CD4-positive, alpha-beta T cell treated with Interleukin-4 for 4 hours (primary cell): Measurements from ENCODE around the gene OR2Z1.

Source experiments
- DNase-seq: peaks from one replicate; pipeline ENCODE4 v3.0.0-alpha.2; 2020

Gene OR2Z1

GRCh38 chr19:8721334-8721733 is at the start of gene OR2Z1:
TSS of gene OR2Z1 (plus strand) at chr19:8721634. CDS start at chr19:8731029, 9,395 bp downstream.
- DNase-seq, result no peak

GRCh38 chr19:8673276-8673891 is 48.0 kb upstream of the OR2Z1 start:
- DNase-seq, result no peak

- no peak for DNase-seq
These were observed 46.4 kb upstream of the OR2Z1 start for GRCh38 chr19:8675066-8675465.

- no peak for DNase-seq
These were observed 43.1 kb upstream of the OR2Z1 start for GRCh38 chr19:8678244-8678807.

GRCh38 chr19:8680676-8681344 is 40.6 kb upstream of the OR2Z1 start:
- no peak for DNase-seq

- DNase-seq, result no peak
These were observed 39.9 kb upstream of the OR2Z1 start for GRCh38 chr19:8681345-8682029.

- no peak for DNase-seq
These were observed 39.0 kb upstream of the OR2Z1 start for GRCh38 chr19:8682472-8682871.

- DNase-seq, result no peak
These were observed 38.5 kb upstream of the OR2Z1 start for GRCh38 chr19:8682931-8683330.

GRCh38 chr19:8684001-8684902 is 37.2 kb upstream of the OR2Z1 start:
- no peak for DNase-seq

- no peak for DNase-seq
These were observed 34.9 kb upstream of the OR2Z1 start for GRCh38 chr19:8686549-8686948.

- no peak for DNase-seq
These were observed 32.5 kb upstream of the OR2Z1 start for GRCh38 chr19:8688930-8689329.

- DNase-seq, result no peak
These were observed 30.5 kb upstream of the OR2Z1 start for GRCh38 chr19:8690753-8691539.

- DNase-seq, result no peak
These were observed 25.9 kb upstream of the OR2Z1 start for GRCh38 chr19:8695501-8695900.

- no peak for DNase-seq
These were observed 25.5 kb upstream of the OR2Z1 start for GRCh38 chr19:8695911-8696310.

- no peak for DNase-seq
These were observed 24.4 kb upstream of the OR2Z1 start for GRCh38 chr19:8696993-8697392.

GRCh38 chr19:8697671-8698432 is 23.6 kb upstream of the OR2Z1 start:
- DNase-seq, result no peak

GRCh38 chr19:8698433-8699063 is 22.9 kb upstream of the OR2Z1 start, which contains the start of gene ACTL9:
TSS of gene ACTL9 (minus strand) at chr19:8698795. CDS start at chr19:8698701, 94 bp downstream.
- no peak for DNase-seq

GRCh38 chr19:8699908-8700307 is 21.5 kb upstream of the OR2Z1 start:
- DNase-seq, result no peak

- DNase-seq, result no peak
These were observed 20.5 kb upstream of the OR2Z1 start for GRCh38 chr19:8700956-8701355.

- DNase-seq, result peak; percentile 57
These were observed 19.1 kb upstream of the OR2Z1 start for GRCh38 chr19:8702350-8702749.

- no peak for DNase-seq
These were observed 18.2 kb upstream of the OR2Z1 start for GRCh38 chr19:8703223-8703622.
